CD4-positive, alpha-beta memory T cell (primary cell): ENCODE data around the gene METRNL. TPM values are rescaled to one million over a fixed set of nuclear protein-coding genes. Genes with fewer than 3 reads are reported as not detected.

Source experiments
- CTCF ChIA-PET: fragments of 350-600 bp; sonication (Branson Sonifier 250); formaldehyde crosslinking; loops from one replicate; lab custom pipeline; 2021; ENCODE audit warnings: inconsistent platforms; ENCODE audit not compliant: partially characterized antibody; lab: Charles Lee
- POLR2A ChIA-PET: fragments of 350-600 bp; sonication (Branson Sonifier 250); formaldehyde crosslinking; loops from one replicate; lab custom pipeline; 2021; ENCODE audit not compliant: partially characterized antibody; lab: Charles Lee
- DNase-seq, 5 donors: peaks; one replicate each; pipeline versions ENCODE4 v3.0.0 to v3.0.0-alpha.2; 2020 to 2022; ENCODE audit warnings: mixed read lengths in 1 of 5
- H3K27ac ChIP-seq: one replicate; pipeline ENCODE4 v1.7.0; 2013; ENCODE audit warnings: low read depth, low read length
- H3K27me3 ChIP-seq: 2 replicates; pipeline ENCODE4 v1.7.0; 2013; ENCODE audit warnings: mild to moderate bottlenecking, low read length, moderate library complexity; ENCODE audit not compliant: insufficient read depth
- H3K36me3 ChIP-seq: 2 replicates; pipeline ENCODE4 v1.7.0; 2013; ENCODE audit warnings: mild to moderate bottlenecking, low read length, moderate library complexity; ENCODE audit not compliant: insufficient read depth
- H3K4me1 ChIP-seq: 2 replicates; pipeline ENCODE4 v1.7.0; 2013; ENCODE audit warnings: mild to moderate bottlenecking, low read length, moderate library complexity; ENCODE audit not compliant: insufficient read depth
- H3K4me3 ChIP-seq, 2 donors: one replicate each; pipeline ENCODE4 v1.7.0; 2013; ENCODE audit warnings: low read length in 2 of 2, mild to moderate bottlenecking in 1 of 2
- H3K9me3 ChIP-seq, 2 donors: one replicate each; pipeline ENCODE4 v1.7.0; 2013; ENCODE audit warnings: low read length in 2 of 2, control low read depth in 1 of 2; ENCODE audit not compliant: control insufficient read depth in 1 of 2
- H3K27ac Mint-ChIP-seq, 7 donors: one replicate each; pipeline ENCODE4 v1.8.0; 2020 to 2021; ENCODE audit warnings: mixed read lengths in 7 of 7, mild to moderate bottlenecking in 6 of 7, inconsistent platforms in 3 of 7, moderate library complexity in 3 of 7
- H3K27me3 Mint-ChIP-seq, 2 donors: one replicate each; pipeline ENCODE4 v1.8.0; 2020 to 2021; ENCODE audit warnings: mixed read lengths in 2 of 2
- H3K36me3 Mint-ChIP-seq, 2 donors: one replicate each; pipeline ENCODE4 v1.8.0; 2020 to 2021; ENCODE audit warnings: mixed read lengths in 2 of 2, inconsistent platforms in 1 of 2, mild to moderate bottlenecking in 1 of 2
- H3K4me1 Mint-ChIP-seq, 4 donors: one replicate each; pipeline ENCODE4 v1.8.0; 2020 to 2021; ENCODE audit warnings: mixed read lengths in 4 of 4, mild to moderate bottlenecking in 1 of 4
- H3K4me3 Mint-ChIP-seq, 8 donors: one replicate each; pipeline ENCODE4 v1.8.0; 2020 to 2021; ENCODE audit warnings: mixed read lengths in 8 of 8, mild to moderate bottlenecking in 7 of 8, moderate library complexity in 6 of 8, inconsistent platforms in 3 of 8
- H3K9me3 Mint-ChIP-seq, 8 donors: one replicate each; pipeline ENCODE4 v1.8.0; 2020 to 2021; ENCODE audit warnings: mixed read lengths in 8 of 8, mild to moderate bottlenecking in 5 of 8, inconsistent platforms in 3 of 8, moderate library complexity in 1 of 8
- intact Hi-C: fragments of 100-400 bp; cut with micrococcal nuclease; formaldehyde crosslinking; loops from one replicate; pipeline ENCODE4 v1.15.1; 2023
- polyA plus RNA-seq, 2 donors: library from polyadenylated mRNA; unstranded; fragments of 300-500 nt; fragmentation: Illumina TruSeq; gene quantifications; one replicate each; pipeline ENCODE4 v1.2.3, GENCODE V29; 2021
- total RNA-seq, 2 experiments: library from RNA; stranded (reverse); gene quantifications; one replicate each; pipeline ENCODE4 v1.2.3, GENCODE V29; 2021

METRNL gene
- total and polyA plus RNA-seq, 4 experiments from 2014 or later = 0.67 to 6.5 (median 4.0) TPM

DNA sequence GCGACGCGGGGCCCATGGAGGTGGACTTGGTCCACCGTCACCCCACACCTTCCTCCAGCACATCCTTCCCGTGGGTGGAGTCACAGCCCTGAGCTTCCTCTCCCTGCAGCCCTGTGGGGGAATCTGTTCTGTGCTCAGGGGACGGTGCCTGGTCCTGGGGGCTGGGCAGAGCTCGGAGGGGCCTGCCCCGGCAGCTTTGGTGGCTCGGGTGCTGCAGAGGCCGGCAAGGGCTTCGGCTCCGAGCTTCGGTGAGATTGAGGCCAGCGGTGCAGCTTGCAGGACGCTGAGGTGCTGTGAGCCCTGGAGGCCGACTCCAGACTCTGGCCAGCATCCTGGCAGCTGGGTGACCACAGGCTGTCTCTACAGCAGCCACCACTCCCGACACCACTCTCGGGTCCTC is 36.4 kb downstream of the METRNL start:
- Mint-ChIP-seq H3K4me3 (no peak overlapping the region), H3K4me1 (peaks cover 4 to 19% (median 14%) of the 10 kb centered on the region in 4 donors), H3K27ac (no peak overlapping the region), H3K27me3 (peaks cover 5 to 8% of the 10 kb centered on the region in 2 donors), H3K36me3 (no peaks in the 10 kb centered on the region), H3K9me3 (no peaks in the 10 kb centered on the region)
- H3K36me3 ChIP-seq = no peaks in the 10 kb centered on the region
- ChIA-PET POLR2A (no interaction called here), CTCF (no interaction called here)
- H3K9me3 ChIP-seq = no peaks in the 10 kb centered on the region
- no peaks in the 10 kb centered on the region for H3K27me3 ChIP-seq
- no peak overlapping the region for H3K27ac ChIP-seq
- H3K4me3 ChIP-seq = no peak overlapping the region
- no peaks in the 10 kb centered on the region for H3K4me1 ChIP-seq
- intact Hi-C loops = no loop called here
- no peak for DNase-seq

DNA sequence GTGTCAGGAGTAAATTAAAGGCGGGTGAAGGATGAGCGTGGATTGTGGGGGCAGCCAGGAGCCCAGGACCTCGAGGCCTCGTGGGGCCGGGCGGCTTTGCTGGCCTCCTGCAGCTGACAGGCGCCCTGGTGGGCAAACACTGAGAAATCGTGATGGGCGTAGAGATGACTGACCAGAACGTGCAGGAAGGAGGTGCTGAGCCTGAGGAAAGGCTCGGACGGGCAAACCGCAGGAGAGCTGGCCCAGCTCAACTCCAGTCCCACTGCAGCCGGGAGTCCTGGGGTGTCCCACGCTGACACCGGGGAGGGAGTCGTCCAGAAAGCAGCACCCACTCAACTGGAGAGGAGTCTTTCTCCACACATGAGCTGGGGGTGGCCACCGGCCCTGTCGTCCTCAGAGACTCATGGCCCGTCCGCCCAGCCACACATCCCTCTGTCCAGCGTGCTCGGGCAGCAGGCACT is 36.9 kb downstream of the METRNL start:
- Histone ChIP-seq H3K27me3 (no peaks in the 10 kb centered on the region), H3K9me3 (no peaks in the 10 kb centered on the region), H3K4me1 (no peaks in the 10 kb centered on the region), H3K4me3 (no peak overlapping the region), H3K27ac (no peak overlapping the region), H3K36me3 (no peaks in the 10 kb centered on the region)
- H3K27me3 Mint-ChIP-seq = peaks cover 5 to 8% of the 10 kb centered on the region in 2 donors
- ChIA-PET CTCF (no interaction called here), POLR2A (no interaction called here)
- no peaks in the 10 kb centered on the region for H3K9me3 Mint-ChIP-seq
- H3K4me3 Mint-ChIP-seq = peak overlapping the region in 1 of 8 donors; percentile 46
- H3K36me3 Mint-ChIP-seq = no peaks in the 10 kb centered on the region
- H3K4me1 Mint-ChIP-seq = peaks cover 4 to 19% (median 14%) of the 10 kb centered on the region in 4 donors
- H3K27ac Mint-ChIP-seq = peak overlapping the region in 1 of 7 donors; percentile 53
- intact Hi-C loops = no loop called here
- DNase-seq = no peak

DNA sequence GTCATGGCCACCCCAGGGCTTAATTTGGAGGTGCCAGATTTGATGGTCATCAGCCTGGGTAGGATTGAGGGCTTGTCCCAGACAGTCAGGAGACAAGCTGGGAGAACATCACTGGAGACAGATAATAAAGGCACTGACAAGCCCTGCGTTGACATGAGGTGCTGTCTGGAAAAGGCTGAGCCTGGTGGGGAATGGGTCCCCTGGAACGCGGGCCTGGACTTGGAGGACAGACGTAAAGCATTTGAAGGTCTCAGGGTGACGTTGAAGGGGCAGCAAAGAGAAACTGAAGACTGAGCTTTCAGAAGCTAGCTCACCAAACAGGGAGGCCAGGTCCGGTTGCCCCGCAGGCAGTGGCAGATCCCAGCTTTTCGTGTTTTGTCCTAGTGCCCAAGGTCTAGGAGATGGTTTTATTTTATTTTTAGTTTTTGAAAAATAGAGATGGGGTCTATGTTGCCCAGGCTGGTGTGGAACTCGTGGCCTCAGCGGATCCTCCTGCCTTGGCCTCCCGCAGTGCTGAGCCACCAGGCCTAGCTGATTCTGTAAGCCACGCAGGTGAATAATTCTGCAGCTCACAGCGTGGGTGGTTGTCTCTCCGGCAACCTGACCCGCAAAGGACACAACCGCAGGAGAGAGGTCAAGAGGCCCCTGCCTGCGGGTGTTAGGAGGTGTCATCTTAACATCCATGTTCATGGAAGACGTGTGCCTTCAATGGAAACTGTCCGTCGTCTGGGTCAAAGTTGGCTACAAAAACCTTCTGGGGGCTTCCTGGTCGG is 37.6 kb downstream of the METRNL start:
- Mint-ChIP-seq H3K4me3 (no peak overlapping the region), H3K9me3 (no peaks in the 10 kb centered on the region), H3K27me3 (peaks cover 10 to 12% of the 10 kb centered on the region in 2 donors), H3K4me1 (peaks cover 4 to 21% (median 14%) of the 10 kb centered on the region in 4 donors), H3K36me3 (no peaks in the 10 kb centered on the region), H3K27ac (no peak overlapping the region)
- no peak overlapping the region for H3K4me3 ChIP-seq
- no peaks in the 10 kb centered on the region for H3K9me3 ChIP-seq
- H3K36me3 ChIP-seq = no peaks in the 10 kb centered on the region
- ChIA-PET POLR2A (no interaction called here), CTCF (no interaction called here)
- no peaks in the 10 kb centered on the region for H3K27me3 ChIP-seq
- intact Hi-C loops = no loop called here
- no peak overlapping the region for H3K27ac ChIP-seq
- DNase-seq = no peak
- no peaks in the 10 kb centered on the region for H3K4me1 ChIP-seq

DNA sequence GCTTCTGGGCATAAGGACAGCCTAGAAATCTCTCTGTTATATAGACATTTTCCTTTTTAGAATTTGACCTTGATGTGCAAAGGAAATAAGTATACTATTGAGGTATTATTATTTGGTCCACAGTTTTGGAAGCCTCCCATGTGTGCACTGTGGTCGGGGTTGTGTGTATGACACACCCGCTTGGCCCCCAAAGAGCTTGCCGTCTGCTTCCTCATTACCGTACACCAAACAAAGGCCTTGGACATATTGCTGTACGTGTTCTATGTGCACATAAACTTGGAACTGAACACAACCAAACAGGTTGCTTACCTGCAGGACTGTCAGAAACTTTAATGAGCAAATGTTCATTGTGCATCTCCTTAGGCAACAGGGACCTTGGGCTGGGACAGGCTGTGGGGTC is 38.2 kb downstream of the METRNL start:
- Mint-ChIP-seq H3K27me3 (peaks cover 11 to 12% of the 10 kb centered on the region in 2 donors), H3K9me3 (no peaks in the 10 kb centered on the region), H3K4me3 (no peak overlapping the region), H3K36me3 (no peaks in the 10 kb centered on the region), H3K27ac (no peak overlapping the region), H3K4me1 (peaks cover 4 to 24% (median 14%) of the 10 kb centered on the region in 4 donors)
- no peaks in the 10 kb centered on the region for H3K9me3 ChIP-seq
- no peaks in the 10 kb centered on the region for H3K27me3 ChIP-seq
- POLR2A ChIA-PET = no interaction called here
- intact Hi-C loops = no loop called here
- H3K36me3 ChIP-seq = no peaks in the 10 kb centered on the region
- H3K4me1 ChIP-seq = no peaks in the 10 kb centered on the region
- CTCF ChIA-PET = no interaction called here
- DNase-seq = no peak
- H3K4me3 ChIP-seq = no peak overlapping the region
- H3K27ac ChIP-seq = no peak overlapping the region

- Mint-ChIP-seq H3K4me1 (peaks cover 4 to 24% (median 14%) of the 10 kb centered on the region in 4 donors), H3K27ac (no peak overlapping the region)
- CTCF ChIA-PET = no interaction called here
These were observed 38.8 kb downstream of the METRNL start for GRCh38 chr17:83118071-83118841.

GRCh38 chr17:83119987-83120864 is 40.8 kb downstream of the METRNL start:
- Mint-ChIP-seq H3K27ac (peak overlapping the region in 3 of 7 donors; percentile 6 to 62 (median 19)), H3K36me3 (no peaks in the 10 kb centered on the region)
- intact Hi-C loops = no loop called here

More at GRCh38 chr17:83118071-83118841, 38.8 kb downstream of the METRNL start:
- intact Hi-C loops = no loop called here
- Mint-ChIP-seq H3K9me3 (no peaks in the 10 kb centered on the region), H3K36me3 (no peaks in the 10 kb centered on the region), H3K4me3 (peak overlapping the region in 1 of 8 donors; percentile 39), H3K27me3 (peaks cover 11 to 13% of the 10 kb centered on the region in 2 donors)
- H3K27me3 ChIP-seq = no peaks in the 10 kb centered on the region
- H3K9me3 ChIP-seq = no peaks in the 10 kb centered on the region
- H3K4me1 ChIP-seq = no peaks in the 10 kb centered on the region
- POLR2A ChIA-PET = no interaction called here
- H3K27ac ChIP-seq = no peak overlapping the region
- DNase-seq = no peak
- H3K36me3 ChIP-seq = no peaks in the 10 kb centered on the region
- no peak overlapping the region for H3K4me3 ChIP-seq

More at GRCh38 chr17:83119987-83120864, 40.8 kb downstream of the METRNL start:
- CTCF ChIA-PET = no interaction called here
- Histone ChIP-seq H3K27ac (no peak overlapping the region), H3K27me3 (no peaks in the 10 kb centered on the region), H3K36me3 (no peaks in the 10 kb centered on the region), H3K9me3 (no peaks in the 10 kb centered on the region), H3K4me3 (no peak overlapping the region), H3K4me1 (peaks cover 5% of the 10 kb centered on the region)
- Mint-ChIP-seq H3K4me1 (peaks cover 5 to 27% (median 17%) of the 10 kb centered on the region in 4 donors), H3K9me3 (no peaks in the 10 kb centered on the region), H3K4me3 (peak overlapping the region in 7 of 8 donors; percentile 43 to 80 (median 60)), H3K27me3 (peaks cover 17 to 18% of the 10 kb centered on the region in 2 donors)
- POLR2A ChIA-PET = no interaction called here
- peak in 2 of 5 donors; percentile 12 to 13 for DNase-seq
